Measurements from ENCODE around the gene ZNF524. TPM values are rescaled to one million over a fixed set of nuclear protein-coding genes. Genes with fewer than 3 reads are reported as not detected.

The ZNF524 gene
- total and polyA plus RNA-seq, 9 of the 15 experiments (the other 6 are each of a cell fraction or from before 2014, with no cell fraction given), result 0.08 to 15.6 (median 2.9) TPM

- TF ChIP-seq CREM (IDR thresholded peaks at IDR 0.05; ENCODE audit: low read depth) (peak; percentile 53; the same call in 1 of the 2 replicates), ETV6 (IDR thresholded peaks at IDR 0.05; ENCODE audit: borderline replicate concordance in 1 of 2, low read depth in 2 of 2, low read length in 1 of 2) (0 out of 4 replicates have a peak, but pooled peaks of 1 of the 2 experiments have one; percentile 19), ETV6 (CRISPR knock-in tag; IDR thresholded peaks at IDR 0.05; ENCODE audit: borderline replicate concordance) (no peak), ZNF280A (IDR thresholded peaks at IDR 0.05; ENCODE audit: low read depth, partially characterized antibody) (no peak), SNRNP70 (optimal IDR thresholded peaks at IDR 0.05; ENCODE audit: low read depth, low read length) (no peak), SRF (CRISPR knock-in tag; IDR thresholded peaks at IDR 0.05) (no peak), ARID2 (IDR thresholded peaks at IDR 0.05) (peak; percentile 88), XRCC5 (IDR thresholded peaks at IDR 0.05; ENCODE audit: low read depth, low read length) (peak; percentile 83; the same call in 1 of the 2 replicates), REST (IDR thresholded peaks at IDR 0.05; ENCODE audit: borderline replicate concordance) (peak; percentile 81), REST (CRISPR knock-in tag; IDR thresholded peaks at IDR 0.05; ENCODE audit: low read depth) (no peak; the same call in 1 of the 2 replicates), ESRRA (IDR thresholded peaks at IDR 0.05; ENCODE audit: borderline replicate concordance, low read depth) (0 out of 2 replicates have a peak, but pooled peaks have one; percentile 10)
- TF ChIP-seq, protein P1, sequence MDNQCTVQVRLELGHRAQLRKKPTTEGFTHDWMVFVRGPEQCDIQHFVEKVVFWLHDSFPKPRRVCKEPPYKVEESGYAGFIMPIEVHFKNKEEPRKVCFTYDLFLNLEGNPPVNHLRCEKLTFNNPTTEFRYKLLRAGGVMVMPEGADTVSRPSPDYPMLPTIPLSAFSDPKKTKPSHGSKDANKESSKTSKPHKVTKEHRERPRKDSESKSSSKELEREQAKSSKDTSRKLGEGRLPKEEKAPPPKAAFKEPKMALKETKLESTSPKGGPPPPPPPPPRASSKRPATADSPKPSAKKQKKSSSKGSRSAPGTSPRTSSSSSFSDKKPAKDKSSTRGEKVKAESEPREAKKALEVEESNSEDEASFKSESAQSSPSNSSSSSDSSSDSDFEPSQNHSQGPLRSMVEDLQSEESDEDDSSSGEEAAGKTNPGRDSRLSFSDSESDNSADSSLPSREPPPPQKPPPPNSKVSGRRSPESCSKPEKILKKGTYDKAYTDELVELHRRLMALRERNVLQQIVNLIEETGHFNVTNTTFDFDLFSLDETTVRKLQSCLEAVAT (IDR thresholded peaks at IDR 0.05), result 0 out of 4 replicates have a peak, but pooled peaks of 1 of the 2 experiments have one; percentile 51
Measured at GRCh38 chr19:55605637-55606470, 5.8 kb downstream of the ZNF524 start, which contains the start of gene ZNF865 (continued).
